HepG2 (cell line): ENCODE results near the gene SOAT2. TPM values are rescaled to one million over a fixed set of nuclear protein-coding genes. Genes with fewer than 3 reads are reported as not detected.

Experiments
- ATF7-NPFF ChIP-seq: sonication (generic); formaldehyde crosslinking; IDR thresholded peaks from 2 replicates; pipeline ENCODE4 v1.8.1; 2023; ENCODE audit warnings: mild to moderate bottlenecking, low read depth, missing genetic modification reagents, moderate library complexity
- CHD2 ChIP-seq: IDR thresholded peaks from 2 replicates; pipeline ENCODE4 v1.6.1; 2011; ENCODE audit warnings: low read depth, low read length, improper control_type of control experiment
- ERF ChIP-seq: IDR thresholded peaks from 2 replicates; pipeline ENCODE4 v1.6.1; 2018; ENCODE audit warnings: missing biosample characterization, missing genetic modification reagents
- GATAD2A ChIP-seq: IDR thresholded peaks from 2 replicates; pipeline ENCODE4 v1.6.1; 2016
- HCFC1 ChIP-seq: fragments of 150-350 bp; IDR thresholded peaks from 2 replicates; pipeline ENCODE4 v1.6.1; 2014; ENCODE audit warnings: low read depth, low read length
- HIC2 ChIP-seq: sonication (generic); formaldehyde crosslinking; IDR thresholded peaks from 2 replicates; pipeline ENCODE4 v1.9.0; 2022; ENCODE audit warnings: low read depth, missing genetic modification reagents
- KMT2B ChIP-seq: IDR thresholded peaks from 2 replicates; pipeline ENCODE4 v1.6.1; 2016; ENCODE audit warnings: missing genetic modification reagents, missing compliant biosample characterization
- LCORL ChIP-seq, 2 experiments: fragments of 450-650 bp in 1 of 2; sonication (generic) in 1 of 2; formaldehyde crosslinking in 1 of 2; IDR thresholded peaks; 2 replicates each; pipeline versions ENCODE4 v1.5.0 to v1.6.1; 2017 to 2020; ENCODE audit warnings: antibody characterized with exemption in 1 of 2, missing genetic modification reagents in 1 of 2
- MTF1 ChIP-seq: sonication (generic); formaldehyde crosslinking; IDR thresholded peaks from 2 replicates; pipeline ENCODE4 v1.5.0; 2020; ENCODE audit warnings: missing genetic modification reagents
- MXD1 ChIP-seq: sonication (generic); formaldehyde crosslinking; IDR thresholded peaks from 2 replicates; pipeline ENCODE4 v1.4.0; 2020; ENCODE audit warnings: mild to moderate bottlenecking, missing genetic modification reagents
- RBFOX2 ChIP-seq: fragments of 200-400 bp; formaldehyde crosslinking; IDR thresholded peaks from 2 replicates; pipeline ENCODE4 v1.6.1; 2017; ENCODE audit warnings: low read depth, mild to moderate bottlenecking, low read length
- SALL2 ChIP-seq: sonication (generic); formaldehyde crosslinking; IDR thresholded peaks from 2 replicates; pipeline ENCODE4 v1.8.1; 2023; ENCODE audit warnings: mild to moderate bottlenecking, missing genetic modification reagents, inconsistent platforms
- SOX13 ChIP-seq, 3 experiments: fragments of 450-650 bp in 1 of 3; sonication (generic) in 1 of 3; formaldehyde crosslinking in 1 of 3; IDR thresholded peaks in 2 of 3; conservative IDR thresholded peaks in 1 of 3; 2 replicates each; pipeline versions ENCODE4 v1.5.0 to v1.6.1; 2016 to 2020; ENCODE audit warnings: antibody characterized with exemption in 1 of 3, mild to moderate bottlenecking in 1 of 3, missing compliant biosample characterization in 1 of 3, missing genetic modification reagents in 1 of 3, moderate library complexity in 1 of 3
- SYNCRIP ChIP-seq: fragments of 200-400 bp; formaldehyde crosslinking; IDR thresholded peaks from 2 replicates; pipeline ENCODE4 v1.6.1; 2018; ENCODE audit warnings: mild to moderate bottlenecking, low read depth, low read length; ENCODE audit not compliant: insufficient read depth
- TCF7 ChIP-seq: sonication (generic); IDR thresholded peaks from 2 replicates; pipeline ENCODE4 v1.6.1; 2016; ENCODE audit warnings: antibody characterized with exemption, low read depth
- YY1 ChIP-seq: IDR thresholded peaks from 2 replicates; pipeline ENCODE4 v1.6.1; 2011; ENCODE audit warnings: low read length, low read depth, moderate library complexity, mild to moderate bottlenecking; ENCODE audit not compliant: insufficient read depth, insufficient replicate concordance
- ZBTB37 ChIP-seq: sonication (generic); formaldehyde crosslinking; IDR thresholded peaks from 2 replicates; pipeline ENCODE4 v1.4.0; 2020; ENCODE audit warnings: mild to moderate bottlenecking, missing genetic modification reagents
- ZFP82 ChIP-seq: sonication (generic); formaldehyde crosslinking; IDR thresholded peaks from 2 replicates; pipeline ENCODE4 v1.5.1; 2020; ENCODE audit warnings: mild to moderate bottlenecking, missing genetic modification reagents, borderline replicate concordance
- ZFY ChIP-seq: sonication (generic); formaldehyde crosslinking; IDR thresholded peaks from 2 replicates; pipeline ENCODE4 v1.4.0; 2020; ENCODE audit warnings: missing genetic modification reagents
- ZNF230 ChIP-seq: sonication (generic); formaldehyde crosslinking; IDR thresholded peaks from 2 replicates; pipeline ENCODE4 v1.4.0; 2020; ENCODE audit warnings: mild to moderate bottlenecking, missing genetic modification reagents
- ZNF382 ChIP-seq: sonication (generic); formaldehyde crosslinking; IDR thresholded peaks from 2 replicates; pipeline ENCODE4 v1.5.0; 2020; ENCODE audit warnings: missing genetic modification reagents, mild to moderate bottlenecking, borderline replicate concordance
- ZNF432 ChIP-seq: sonication (generic); formaldehyde crosslinking; IDR thresholded peaks from 2 replicates; pipeline ENCODE4 v1.5.0; 2020; ENCODE audit warnings: missing genetic modification reagents, mild to moderate bottlenecking, borderline replicate concordance
- ZNF562 ChIP-seq: sonication (generic); formaldehyde crosslinking; IDR thresholded peaks from 2 replicates; pipeline ENCODE4 v1.8.0; 2022; ENCODE audit warnings: missing genetic modification reagents, borderline replicate concordance
- ZNF563 ChIP-seq: sonication (generic); formaldehyde crosslinking; IDR thresholded peaks from 2 replicates; pipeline ENCODE4 v1.8.0; 2022; ENCODE audit warnings: mild to moderate bottlenecking, moderate library complexity, missing genetic modification reagents
- ZNF605 ChIP-seq: sonication (generic); formaldehyde crosslinking; IDR thresholded peaks from 2 replicates; pipeline ENCODE4 v1.8.0; 2022; ENCODE audit warnings: mild to moderate bottlenecking, missing genetic modification reagents
- ZNF788 ChIP-seq: sonication (generic); formaldehyde crosslinking; IDR thresholded peaks from 2 replicates; pipeline ENCODE4 v1.5.0; 2020; ENCODE audit warnings: mild to moderate bottlenecking, missing genetic modification reagents, borderline replicate concordance
- polyA plus RNA-seq, 8 experiments: library from polyadenylated mRNA; depleted of rRNA in 3 of 8; stranded (reverse) in 7 of 8; unstranded in 1 of 8; fragments of >200 nt; fragmentation: Illumina TruSeq in 4 of 8; extraction: Trizol in 4 of 8; gene quantifications; 2 replicates each; pipeline versions ENCODE4 v1.2.1 to v1.2.3, GENCODE V29; 2011 to 2016; ENCODE audit warnings: low read depth in 4 of 8, missing spikeins in 1 of 8, mixed read lengths in 1 of 8; ENCODE audit not compliant: insufficient read depth in 1 of 8
- total RNA-seq, 5 experiments: library from RNA; depleted of rRNA; stranded (reverse); fragments of >200 nt; fragmentation: Illumina TruSeq; extraction: Trizol; gene quantifications; 2 replicates each; pipeline ENCODE4 v1.2.3, GENCODE V29; 2016; ENCODE audit warnings: low read depth in 1 of 5

SOAT2 gene
- total and polyA plus RNA-seq, 2 of the 13 experiments (the other 11 are each of a cell fraction or from before 2014, with no cell fraction given), result 14.9 to 108 TPM

GRCh38 chr12:53079226-53080117 lies 23.8 kb upstream of the SOAT2 start, which contains the start of gene SPRYD3 (continued):
- TF ChIP-seq ZNF562, result no peak
- peak; percentile 56 for TF ChIP-seq YY1
- TF ChIP-seq SOX13 (IDR thresholded peaks at IDR 0.05), result no peak
- no peak for TF ChIP-seq SOX13 (CRISPR knock-in tag; conservative IDR thresholded peaks at IDR 0.05 in 1 of 2, IDR thresholded peaks at IDR 0.05 in 1 of 2)
- peak; percentile 98 for TF ChIP-seq RBFOX2
- TF ChIP-seq ZFY, result peak; percentile 82
- peak; percentile 27; the same call in 1 of the 2 replicates for TF ChIP-seq MXD1 (CRISPR knock-in tag)
- TF ChIP-seq HIC2 (CRISPR knock-in tag), result peak; percentile 83
- peak; percentile 37; the same call in 1 of the 2 replicates for TF ChIP-seq GATAD2A (CRISPR knock-in tag)
- TF ChIP-seq ZNF563 (CRISPR knock-in tag), result peak; percentile 92
- 0 out of 2 replicates have a peak, but pooled peaks have one; percentile 53 for TF ChIP-seq CHD2
- peak; percentile 35; the same call in 1 of the 2 replicates for TF ChIP-seq ZNF605
- no peak for TF ChIP-seq ZBTB37
- TF ChIP-seq ZNF432, result no peak
- no peak; the same call in 1 of the 2 replicates for TF ChIP-seq ZNF788 (CRISPR knock-in tag)
- no peak; the same call in 1 of the 2 replicates for TF ChIP-seq SALL2 (CRISPR knock-in tag)
- peak; percentile 75 for TF ChIP-seq KMT2B
- TF ChIP-seq TCF7, result no peak
- TF ChIP-seq ZNF382 (CRISPR knock-in tag), result no peak
- peak; percentile 83 for TF ChIP-seq ERF (CRISPR knock-in tag)
- TF ChIP-seq ATF7-NPFF, result peak; percentile 65
- TF ChIP-seq MTF1 (CRISPR knock-in tag), result no peak
- no peak for TF ChIP-seq ZFP82
- TF ChIP-seq ZNF230 (CRISPR knock-in tag), result no peak; the same call in 1 of the 2 replicates
- no peak for TF ChIP-seq SYNCRIP
- no peak for TF ChIP-seq LCORL (IDR thresholded peaks at IDR 0.05)
- peak; percentile 56 for TF ChIP-seq LCORL (CRISPR knock-in tag; IDR thresholded peaks at IDR 0.05)
- TF ChIP-seq HCFC1, result no peak
